ENCODE measurements around the gene FBXW5.

- TF ChIP-seq, protein P1, sequence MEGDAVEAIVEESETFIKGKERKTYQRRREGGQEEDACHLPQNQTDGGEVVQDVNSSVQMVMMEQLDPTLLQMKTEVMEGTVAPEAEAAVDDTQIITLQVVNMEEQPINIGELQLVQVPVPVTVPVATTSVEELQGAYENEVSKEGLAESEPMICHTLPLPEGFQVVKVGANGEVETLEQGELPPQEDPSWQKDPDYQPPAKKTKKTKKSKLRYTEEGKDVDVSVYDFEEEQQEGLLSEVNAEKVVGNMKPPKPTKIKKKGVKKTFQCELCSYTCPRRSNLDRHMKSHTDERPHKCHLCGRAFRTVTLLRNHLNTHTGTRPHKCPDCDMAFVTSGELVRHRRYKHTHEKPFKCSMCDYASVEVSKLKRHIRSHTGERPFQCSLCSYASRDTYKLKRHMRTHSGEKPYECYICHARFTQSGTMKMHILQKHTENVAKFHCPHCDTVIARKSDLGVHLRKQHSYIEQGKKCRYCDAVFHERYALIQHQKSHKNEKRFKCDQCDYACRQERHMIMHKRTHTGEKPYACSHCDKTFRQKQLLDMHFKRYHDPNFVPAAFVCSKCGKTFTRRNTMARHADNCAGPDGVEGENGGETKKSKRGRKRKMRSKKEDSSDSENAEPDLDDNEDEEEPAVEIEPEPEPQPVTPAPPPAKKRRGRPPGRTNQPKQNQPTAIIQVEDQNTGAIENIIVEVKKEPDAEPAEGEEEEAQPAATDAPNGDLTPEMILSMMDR (conservative IDR thresholded peaks at IDR 0.05; ENCODE audit: low read length) = no peak
- TF ChIP-seq EZH2phosphoT487 (IDR thresholded peaks at IDR 0.05; ENCODE audit: borderline replicate concordance, low read depth, low read length) = no peak
These were observed 38.6 kb upstream of the FBXW5 start for GRCh38 chr9:136983167-136983566.
